Measurements from ENCODE around the gene STON2.

The STON2 gene

DNA sequence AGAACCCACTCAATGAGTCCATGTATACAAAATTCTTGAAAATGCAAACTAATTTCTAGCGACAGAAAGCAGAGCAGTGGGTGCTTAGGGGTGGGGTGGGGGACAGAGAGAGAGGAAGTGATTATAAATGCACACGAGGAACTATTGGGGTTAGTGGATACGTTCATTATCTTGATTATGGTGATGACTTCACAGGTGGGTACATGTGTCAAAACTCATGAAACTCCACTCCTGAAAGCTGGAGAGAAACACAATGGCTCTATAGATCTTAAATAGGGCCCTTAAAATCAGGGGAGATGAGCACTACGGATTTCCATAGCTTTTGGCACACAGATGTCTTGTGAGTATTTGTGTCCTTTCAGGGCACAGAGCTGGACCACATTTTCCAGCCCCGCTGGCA is 59.9 kb downstream of the STON2 start:
- no peak overlapping the region for H3K4me3 ChIP-seq (ENCODE audit: low read depth, low read length)

- H3K4me3 ChIP-seq (ENCODE audit: low read depth, low read length) = no peak overlapping the region
These were observed 63.1 kb downstream of the STON2 start for GRCh38 chr14:81337073-81337472.

- H3K4me3 ChIP-seq (ENCODE audit: low read depth, low read length) = no peak overlapping the region
These were observed 64.1 kb downstream of the STON2 start for GRCh38 chr14:81336009-81336408.

GRCh38 chr14:81332725-81333124 is 67.4 kb downstream of the STON2 start:
- H3K4me3 ChIP-seq (ENCODE audit: low read depth, low read length) = no peak overlapping the region

GRCh38 chr14:81331229-81332021 is 68.7 kb downstream of the STON2 start:
- H3K4me3 ChIP-seq (ENCODE audit: low read depth, low read length) = no peak overlapping the region

DNA sequence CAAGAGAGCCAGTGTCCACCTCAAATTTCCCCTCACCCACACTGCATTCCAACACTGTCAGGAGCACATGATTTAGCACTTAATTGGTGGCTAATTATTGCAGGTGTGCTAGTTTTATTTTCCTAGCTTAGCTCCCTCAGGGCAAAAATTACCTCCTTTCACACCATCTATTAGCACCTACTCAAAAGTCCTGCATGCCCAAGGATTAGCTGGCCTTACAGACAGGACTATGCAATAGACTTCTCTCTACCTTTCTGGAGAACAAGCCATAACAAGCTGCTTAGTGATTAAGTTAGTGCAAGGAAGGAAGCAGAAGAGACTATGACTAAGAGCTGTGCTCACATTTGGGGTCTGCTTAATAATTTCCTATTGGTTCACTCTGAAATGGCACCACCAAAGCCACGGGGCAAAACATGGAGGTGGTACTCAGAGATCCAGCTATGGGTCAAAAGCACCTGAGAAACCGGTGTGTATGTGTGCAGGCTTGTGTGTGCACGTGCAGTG is 69.5 kb downstream of the STON2 start:
- no peak overlapping the region for H3K4me3 ChIP-seq (ENCODE audit: low read depth, low read length)

DNA sequence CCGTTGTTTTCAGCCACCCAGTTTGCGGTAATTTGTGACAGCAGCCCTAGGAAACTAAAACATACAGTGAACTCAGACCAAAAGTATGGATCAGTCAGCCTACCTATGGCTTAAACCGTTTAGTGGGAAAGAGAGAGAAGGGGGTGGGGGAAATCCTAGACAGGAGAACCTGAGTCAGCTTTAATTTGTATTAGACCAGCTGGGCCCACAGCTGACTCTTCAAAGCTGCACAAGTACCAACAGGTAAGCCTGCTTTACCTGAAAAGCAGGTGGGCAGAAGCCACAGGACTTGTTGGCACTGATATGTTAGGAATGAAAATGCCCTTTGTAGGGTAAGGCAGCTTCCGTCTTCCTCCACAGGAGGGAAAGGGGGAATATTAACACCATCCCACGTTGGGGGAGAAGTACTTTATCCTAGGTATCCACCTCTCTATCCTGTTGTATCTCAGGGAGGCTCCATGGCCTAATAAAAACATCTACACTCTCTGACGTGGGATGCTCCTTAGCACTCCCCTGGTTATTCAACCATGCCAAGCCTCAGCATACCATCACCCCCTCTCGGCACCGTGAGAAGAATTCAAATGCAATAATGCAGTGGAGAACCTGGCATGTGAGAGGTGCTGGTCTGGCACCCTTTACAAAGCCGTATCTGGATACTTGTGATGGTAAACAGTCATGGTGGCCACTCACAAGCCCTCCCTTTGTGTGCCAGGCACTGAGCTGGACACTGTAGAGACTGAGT is 70.3 kb downstream of the STON2 start:
- H3K4me3 ChIP-seq (ENCODE audit: low read depth, low read length) = no peak overlapping the region

- H3K4me3 ChIP-seq (ENCODE audit: low read depth, low read length) = no peak overlapping the region
These were observed 73.7 kb downstream of the STON2 start for GRCh38 chr14:81326451-81326850.

DNA sequence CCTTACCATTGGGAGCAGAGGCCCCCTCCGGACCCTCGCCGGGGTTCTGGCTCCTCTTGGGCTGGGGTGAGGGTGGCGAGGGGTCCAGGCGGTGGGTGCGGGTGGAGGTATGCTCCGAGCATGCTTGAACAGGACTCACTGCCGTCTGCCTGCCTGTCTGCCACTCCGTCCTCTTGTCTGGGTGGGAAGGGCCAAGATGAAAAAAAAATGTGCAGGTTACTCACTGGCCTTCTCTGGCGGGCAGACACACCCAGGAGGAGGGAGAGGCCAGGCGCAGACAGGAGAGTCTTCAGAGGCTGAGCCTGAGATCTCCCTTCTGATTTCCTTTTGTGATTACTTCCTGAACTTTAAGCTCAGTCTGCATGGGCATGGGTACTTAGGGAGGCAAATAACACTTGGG is 76.1 kb downstream of the STON2 start:
- no peak overlapping the region for H3K4me3 ChIP-seq (ENCODE audit: low read depth, low read length)

DNA sequence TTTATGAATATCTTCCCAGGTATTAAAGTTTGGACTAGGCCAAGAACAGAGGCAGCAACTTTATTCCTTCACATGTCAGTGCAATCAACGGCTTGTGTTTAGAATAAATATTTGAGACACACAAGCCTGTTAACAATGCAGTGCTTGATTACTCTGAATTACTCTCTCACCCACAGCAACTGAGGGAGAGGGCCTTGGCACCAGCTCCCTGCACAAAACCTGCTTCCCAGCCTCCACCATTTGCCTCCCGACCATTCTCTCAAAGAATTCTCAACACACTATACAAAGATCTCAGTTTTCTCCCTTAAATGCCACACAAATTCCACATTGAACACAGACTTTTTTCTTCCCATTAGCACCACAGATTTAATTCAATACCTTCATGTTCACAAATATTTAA is 77.0 kb downstream of the STON2 start:
- H3K4me3 ChIP-seq (ENCODE audit: low read depth, low read length) = no peak overlapping the region

DNA sequence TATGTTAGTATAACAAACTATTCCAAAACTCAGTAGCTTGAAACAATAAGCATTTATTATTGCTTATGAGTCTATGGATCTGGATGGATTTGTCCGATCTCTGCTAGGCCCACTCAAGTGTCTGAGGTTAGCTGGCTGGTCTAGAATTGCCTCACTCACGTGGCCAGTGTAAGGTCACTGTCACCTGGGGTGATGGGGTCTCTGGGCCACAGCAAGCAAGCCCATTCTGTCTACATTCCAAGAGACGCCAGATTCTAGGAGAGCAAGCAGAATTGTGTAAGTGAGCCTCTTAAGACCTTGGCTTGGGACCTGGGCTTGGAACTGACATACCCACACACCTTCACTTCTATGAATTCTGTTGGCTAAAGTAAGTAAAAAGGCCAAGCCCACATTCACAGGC is 80.2 kb downstream of the STON2 start:
- H3K4me3 ChIP-seq (ENCODE audit: low read depth, low read length) = no peak overlapping the region

- H3K4me3 ChIP-seq (ENCODE audit: low read depth, low read length) = no peak overlapping the region
These were observed 80.8 kb downstream of the STON2 start for GRCh38 chr14:81319314-81319713.

DNA sequence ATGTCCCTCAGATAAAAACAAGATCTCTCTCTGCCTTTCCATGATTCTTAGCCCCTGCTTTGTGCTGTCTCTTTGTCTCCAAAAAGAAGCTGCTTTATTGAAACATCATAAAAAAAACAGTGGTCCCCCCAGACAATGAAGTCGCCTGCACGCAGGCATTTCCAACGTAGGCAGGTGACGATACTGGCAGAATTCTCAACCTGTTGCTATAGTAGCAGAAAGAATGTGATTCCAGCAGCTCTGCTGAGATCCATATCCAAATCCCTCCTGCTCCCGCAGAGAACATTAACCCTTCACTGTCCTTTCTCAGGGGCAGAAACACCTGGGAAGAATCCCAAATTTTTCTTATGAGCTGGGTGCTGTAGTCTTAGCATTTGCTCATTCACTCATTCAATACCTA is 84.8 kb downstream of the STON2 start:
- no peak overlapping the region for H3K4me3 ChIP-seq (ENCODE audit: low read depth, low read length)

DNA sequence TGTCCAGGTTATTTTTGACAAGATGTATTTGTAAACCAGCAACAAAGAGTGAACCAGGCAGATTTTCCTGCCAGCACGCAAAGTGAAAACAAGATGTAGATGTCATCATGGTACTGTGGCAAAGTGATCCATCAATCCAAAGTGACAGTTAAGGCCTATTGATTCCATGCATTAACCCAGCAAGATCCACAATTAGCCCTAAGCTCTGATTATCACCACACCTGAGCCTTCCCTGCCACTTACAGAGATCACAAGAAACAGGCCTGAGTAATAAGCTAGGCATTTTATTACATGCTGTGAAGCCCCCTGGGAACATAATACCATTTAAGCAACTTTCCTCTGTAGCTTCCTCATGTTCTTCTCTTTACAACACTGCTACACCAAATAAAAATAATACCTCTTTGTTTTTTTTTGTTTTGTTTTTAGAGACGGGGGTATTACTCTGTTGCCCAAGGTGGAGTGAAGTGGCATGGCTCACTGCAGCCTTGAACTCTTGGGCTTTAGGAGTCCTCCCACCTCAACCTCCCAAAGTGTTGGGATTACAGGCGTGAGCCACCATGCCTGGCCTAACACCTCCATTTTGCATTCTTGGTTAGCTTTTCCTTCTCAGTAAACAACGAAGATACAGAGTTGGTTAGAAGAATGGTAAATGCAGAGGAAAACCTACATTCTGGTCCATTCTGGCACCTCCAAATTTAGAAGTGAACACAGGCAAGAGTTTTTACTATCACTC is 85.5 kb downstream of the STON2 start:
- H3K4me3 ChIP-seq (ENCODE audit: low read depth, low read length) = no peak overlapping the region

DNA sequence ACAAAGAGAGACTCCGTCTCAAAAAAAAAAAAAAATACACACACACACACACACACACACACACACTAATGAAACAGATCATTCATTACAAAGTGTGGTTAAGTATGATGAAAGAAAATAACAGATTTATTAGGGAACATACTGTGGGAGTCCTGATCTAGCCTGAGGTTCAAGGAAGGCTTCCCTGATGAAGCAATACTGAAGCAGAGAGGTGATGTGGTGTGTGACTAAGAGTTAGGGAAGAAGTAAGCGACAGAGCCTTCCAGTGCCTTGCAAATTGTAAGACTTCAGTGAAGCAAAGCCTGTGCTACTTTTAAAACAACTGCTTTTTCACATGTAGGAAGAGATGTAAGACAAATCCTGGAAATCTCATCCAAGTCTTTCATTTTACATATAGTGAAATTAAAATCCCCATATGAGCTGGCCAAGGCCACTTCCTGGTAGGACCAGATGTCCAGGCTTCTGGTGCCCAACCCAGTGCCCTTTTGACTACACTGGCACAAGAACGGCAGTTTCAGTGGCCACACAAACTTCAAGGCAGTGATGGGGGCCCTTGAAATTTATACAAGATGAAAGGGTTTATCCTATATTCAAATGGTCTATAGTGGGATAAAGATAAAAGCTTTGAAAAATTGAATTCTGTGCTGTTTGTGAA is 86.2 kb downstream of the STON2 start:
- H3K4me3 ChIP-seq (ENCODE audit: low read depth, low read length) = no peak overlapping the region

DNA sequence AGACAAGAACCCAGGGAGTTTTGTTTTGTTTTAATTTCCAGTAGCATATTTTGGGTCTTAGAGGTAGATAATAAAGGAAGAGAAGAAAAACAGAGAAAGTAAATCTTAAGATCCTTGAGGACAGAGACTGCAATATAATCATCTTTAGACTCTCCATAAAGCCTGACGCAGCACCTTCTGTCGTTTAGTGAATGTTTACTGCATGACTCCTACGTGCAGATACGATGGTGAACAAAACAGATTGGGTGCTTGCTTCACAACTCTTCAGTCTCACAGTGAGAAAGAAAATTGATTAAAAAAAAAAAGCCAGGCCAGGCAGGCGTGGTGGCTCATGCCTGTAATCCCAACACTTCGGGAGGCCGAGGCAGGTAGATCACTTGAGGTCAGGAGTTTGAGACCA is 86.9 kb downstream of the STON2 start:
- H3K4me3 ChIP-seq (ENCODE audit: low read depth, low read length) = no peak overlapping the region

DNA sequence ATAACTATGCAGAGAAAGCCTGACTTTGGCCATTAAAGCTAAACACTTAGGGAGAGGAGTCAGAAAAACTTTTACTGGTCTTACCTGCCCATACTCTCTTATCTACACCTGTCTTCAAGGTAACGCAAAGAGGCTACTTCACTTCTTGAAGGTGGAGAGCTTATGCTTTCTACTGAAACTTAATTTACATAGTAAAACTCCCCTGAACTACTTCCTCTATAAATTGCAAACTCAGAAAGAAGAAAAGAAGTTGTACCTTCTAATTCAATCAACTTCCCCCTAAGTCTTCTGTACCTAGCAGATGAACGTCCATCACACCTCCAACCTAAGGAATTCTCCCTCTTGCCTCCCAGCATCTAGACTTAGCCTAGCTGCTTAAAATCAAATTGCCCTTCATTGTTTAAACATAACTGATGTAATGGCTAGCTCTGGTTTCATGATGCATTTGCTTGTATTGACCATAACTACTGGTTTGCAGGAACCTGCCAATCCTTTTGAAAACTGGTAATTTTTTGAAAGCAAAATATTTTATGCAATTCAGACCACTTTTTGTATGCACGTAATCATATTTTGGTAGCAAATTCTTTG is 87.7 kb downstream of the STON2 start:
- H3K4me3 ChIP-seq (ENCODE audit: low read depth, low read length) = no peak overlapping the region

DNA sequence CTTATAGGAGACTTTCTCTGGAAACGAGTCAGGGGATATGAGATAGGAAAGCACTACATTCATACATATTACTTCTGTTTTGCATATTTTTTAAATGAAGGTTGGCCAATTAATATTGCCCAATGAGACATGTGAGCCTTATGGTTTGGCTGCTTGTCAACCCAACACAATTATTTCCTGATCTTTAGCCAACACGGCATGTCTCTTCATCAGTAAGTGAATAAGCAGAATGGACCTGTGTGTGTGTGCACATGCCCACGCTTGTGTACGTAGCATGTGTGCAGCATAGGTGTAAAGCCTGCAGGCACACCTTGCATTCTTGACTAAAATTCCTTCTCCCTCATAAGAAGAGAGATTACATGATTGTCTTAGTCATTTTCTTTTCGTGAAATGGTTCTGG is 88.3 kb downstream of the STON2 start:
- H3K4me3 ChIP-seq (ENCODE audit: low read depth, low read length) = no peak overlapping the region

GRCh38 chr14:81311141-81311540 is 89.0 kb downstream of the STON2 start:
- no peak overlapping the region for H3K4me3 ChIP-seq (ENCODE audit: low read depth, low read length)

GRCh38 chr14:81310606-81311005 is 89.5 kb downstream of the STON2 start:
- no peak overlapping the region for H3K4me3 ChIP-seq (ENCODE audit: low read depth, low read length)

DNA sequence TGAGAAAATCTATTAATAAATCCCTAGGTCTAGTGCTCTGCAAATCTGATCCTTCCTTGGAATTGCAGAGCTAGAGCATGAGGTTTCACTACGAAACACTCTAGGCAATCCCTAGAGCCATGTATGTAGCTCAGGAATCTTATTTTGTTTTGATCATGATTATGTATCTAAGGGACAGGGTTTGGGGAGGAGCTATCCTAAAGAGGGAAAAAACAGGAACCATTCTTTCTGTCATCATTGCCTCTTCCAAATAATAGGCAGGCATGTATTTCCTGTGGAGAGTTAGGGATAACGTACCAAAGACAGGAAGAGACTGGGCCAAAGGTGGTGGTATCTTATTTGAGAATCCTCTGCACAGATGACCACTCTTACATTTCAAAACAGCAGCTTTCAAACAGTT is 90.6 kb downstream of the STON2 start:
- H3K4me3 ChIP-seq (ENCODE audit: low read depth, low read length) = no peak overlapping the region
